Stimulated activated CD4-positive, alpha-beta T cell treated with anti-CD3 and anti-CD28 coated beads, Interleukin-2, amount 100 ng/mL, for 24 hours (primary cell): ENCODE measurements around the gene LHX2.

Experiments
- DNase-seq, 2 donors: peaks; one replicate each; pipeline ENCODE4 v3.0.0-alpha.2; 2020

LHX2 gene

GRCh38 chr9:124068251-124068650, 56.7 kb downstream of the LHX2 start:
- no peak for DNase-seq

DNA sequence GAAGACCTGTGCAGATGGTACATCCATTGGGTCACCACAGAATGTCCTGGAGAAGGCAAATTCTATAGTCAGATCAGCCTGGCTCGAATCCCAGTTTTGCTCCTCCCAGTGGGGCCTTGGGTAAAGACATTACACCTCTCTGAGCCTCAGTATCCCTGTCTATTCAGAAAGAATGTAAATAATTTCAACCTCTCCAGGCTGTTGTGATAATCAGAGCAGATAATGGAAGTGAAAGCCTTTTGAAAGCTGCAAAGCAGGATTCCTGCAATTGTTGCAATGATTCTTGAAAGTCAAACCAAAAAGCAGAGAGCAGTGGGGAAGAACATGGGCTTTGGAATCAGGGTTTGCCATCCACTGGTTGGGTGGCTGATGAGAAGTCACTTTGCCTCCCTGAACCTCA, 63.2 kb downstream of the LHX2 start:
- DNase-seq, result no peak

GRCh38 chr9:124075761-124076160, 64.2 kb downstream of the LHX2 start:
- no peak for DNase-seq

GRCh38 chr9:124077915-124078572, 66.5 kb downstream of the LHX2 start:
- DNase-seq, result no peak

DNA sequence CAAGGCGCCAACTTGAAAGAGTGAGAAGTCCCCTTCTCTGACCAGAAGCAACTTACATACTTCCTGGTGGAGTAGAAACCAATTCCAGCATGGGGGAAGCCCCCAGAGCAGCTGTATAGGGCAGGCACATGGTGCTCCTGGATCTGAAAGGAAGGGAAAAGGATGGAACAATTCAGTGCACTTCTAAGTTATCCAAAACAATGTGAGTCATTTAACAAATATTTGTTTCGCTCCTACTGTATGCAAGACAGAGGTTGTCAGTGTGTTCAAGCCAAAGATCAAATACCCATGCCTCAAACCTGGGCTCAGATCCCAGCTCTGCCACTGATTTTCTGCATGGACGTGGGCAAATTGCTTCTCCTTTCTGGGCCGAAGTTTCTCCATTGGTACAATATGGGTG, 67.1 kb downstream of the LHX2 start:
- no peak for DNase-seq

- DNase-seq, result no peak
Measured at GRCh38 chr9:124079176-124079925, 67.8 kb downstream of the LHX2 start.

DNA sequence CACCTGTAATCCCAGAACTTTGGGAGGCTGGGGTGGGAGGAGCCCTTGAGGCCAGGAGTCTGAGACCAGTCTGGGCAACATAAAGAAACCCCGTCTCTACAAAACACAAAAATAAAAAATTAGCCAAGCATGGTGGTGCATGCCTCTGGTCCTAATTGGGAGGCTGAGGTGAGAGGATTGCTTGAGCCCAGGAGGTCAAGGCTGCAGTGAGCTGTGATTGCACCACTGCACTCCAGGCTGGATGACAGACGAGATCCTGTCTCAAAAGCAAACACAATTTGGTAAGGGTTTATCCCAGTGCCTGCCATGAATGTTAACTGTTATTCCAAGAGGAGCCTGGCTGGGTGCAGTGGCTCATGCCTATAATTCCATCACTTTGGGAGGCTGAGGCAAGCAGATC, 71.1 kb downstream of the LHX2 start:
- no peak for DNase-seq
